GM18508 (cell line): Measurements from ENCODE around the gene ENOX1.

ENCODE experiments used
- ATAC-seq: cut with Tn5 transposase; IDR thresholded peaks from one replicate; pipeline ENCODE4 v1.9.1; 2021; ENCODE audit warnings: moderate number of reproducible peaks; ENCODE audit not compliant: insufficient read depth, unreplicated experiment

Gene ENOX1

GRCh38 chr13:43682701-43683100, 104.1 kb downstream of the ENOX1 start:
- no peak for ATAC-seq

GRCh38 chr13:43676320-43676719, 110.5 kb downstream of the ENOX1 start:
- peak; percentile 83 for ATAC-seq

GRCh38 chr13:43675577-43675976, 111.2 kb downstream of the ENOX1 start:
- ATAC-seq = no peak

- no peak for ATAC-seq
Observed at GRCh38 chr13:43669964-43670363, 116.8 kb downstream of the ENOX1 start.

GRCh38 chr13:43669101-43669500, 117.7 kb downstream of the ENOX1 start:
- no peak for ATAC-seq

GRCh38 chr13:43666403-43666802, 120.4 kb downstream of the ENOX1 start:
- ATAC-seq = no peak

- no peak for ATAC-seq
Observed at GRCh38 chr13:43665388-43665787, 121.4 kb downstream of the ENOX1 start.

GRCh38 chr13:43664700-43665191, 122.0 kb downstream of the ENOX1 start:
- no peak for ATAC-seq

- ATAC-seq = no peak
Observed at GRCh38 chr13:43663474-43664090, 123.2 kb downstream of the ENOX1 start.

GRCh38 chr13:43662976-43663375, 123.8 kb downstream of the ENOX1 start:
- no peak for ATAC-seq

GRCh38 chr13:43661161-43661830, 125.5 kb downstream of the ENOX1 start:
- ATAC-seq = no peak

- ATAC-seq = no peak
Observed at GRCh38 chr13:43657485-43657884, 129.3 kb downstream of the ENOX1 start.

GRCh38 chr13:43653980-43654379, 132.8 kb downstream of the ENOX1 start:
- no peak for ATAC-seq

GRCh38 chr13:43653395-43653794, 133.4 kb downstream of the ENOX1 start:
- no peak for ATAC-seq

- no peak for ATAC-seq
Observed at GRCh38 chr13:43652760-43653159, 134.0 kb downstream of the ENOX1 start.

GRCh38 chr13:43650882-43651281, 135.9 kb downstream of the ENOX1 start:
- ATAC-seq = no peak

GRCh38 chr13:43648733-43649132, 138.0 kb downstream of the ENOX1 start:
- no peak for ATAC-seq

GRCh38 chr13:43647471-43647870, 139.3 kb downstream of the ENOX1 start:
- ATAC-seq = no peak

- ATAC-seq = no peak
Observed at GRCh38 chr13:43640476-43640875, 146.3 kb downstream of the ENOX1 start.

GRCh38 chr13:43631106-43631505, 155.7 kb downstream of the ENOX1 start:
- ATAC-seq = no peak

- no peak for ATAC-seq
Observed at GRCh38 chr13:43629691-43630480, 156.9 kb downstream of the ENOX1 start.
